Midbrain (tissue), 1 donor: ENCODE data around the gene WDR45B.
"Not testable (repeated sequence)": the region's sequence is repeated elsewhere in the genome, so short reads cannot be mapped to it uniquely, and the experiment has no call there.

Experiments
- DNase-seq: peaks from one replicate; lab custom pipeline; 2025; lab: John Stamatoyannopoulos, UW

The WDR45B gene

GRCh38 chr17:82657926-82658325 is 9.7 kb upstream of the WDR45B start:
- no peak for DNase-seq

DNA sequence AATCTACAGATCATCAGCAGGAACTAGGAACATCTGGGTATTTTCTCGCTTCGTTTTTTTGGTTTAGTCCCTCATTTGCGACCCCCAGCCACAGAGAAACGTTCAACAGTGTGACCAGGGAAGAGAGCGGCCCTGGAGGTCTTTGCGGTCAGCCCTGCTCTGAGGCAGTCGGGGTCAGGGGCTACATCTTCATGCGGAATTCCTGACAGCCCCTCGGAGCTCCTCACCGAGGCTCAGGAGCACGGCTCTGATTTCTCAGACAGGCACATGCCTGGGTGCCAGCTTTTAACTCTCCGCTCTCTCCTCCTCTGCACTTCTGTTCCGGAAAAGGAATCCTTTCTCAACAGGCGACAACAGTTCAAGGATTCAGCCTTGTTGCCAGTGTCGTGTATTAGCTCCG is 8.0 kb upstream of the WDR45B start:
- no peak for DNase-seq

DNA sequence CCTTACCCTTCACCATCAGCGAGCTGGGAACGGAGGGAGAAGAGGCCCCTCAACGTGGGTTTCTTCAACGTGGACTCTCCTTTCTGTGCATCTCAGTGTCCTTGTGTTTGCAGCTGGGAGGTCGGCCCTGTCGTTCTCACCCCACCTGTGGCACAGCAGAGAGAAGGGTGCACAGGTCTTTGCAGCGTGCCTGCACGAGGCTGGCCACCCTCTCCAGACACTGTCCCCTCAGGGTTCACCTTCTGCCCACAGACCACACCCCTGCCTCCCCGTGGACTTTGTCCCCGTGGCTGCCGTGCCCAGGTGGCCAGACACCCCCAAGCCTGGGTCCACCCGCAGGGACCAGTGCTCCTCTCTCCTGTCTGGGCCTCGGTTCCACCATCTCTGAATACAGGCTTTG is 7.3 kb upstream of the WDR45B start:
- no peak for DNase-seq

DNA sequence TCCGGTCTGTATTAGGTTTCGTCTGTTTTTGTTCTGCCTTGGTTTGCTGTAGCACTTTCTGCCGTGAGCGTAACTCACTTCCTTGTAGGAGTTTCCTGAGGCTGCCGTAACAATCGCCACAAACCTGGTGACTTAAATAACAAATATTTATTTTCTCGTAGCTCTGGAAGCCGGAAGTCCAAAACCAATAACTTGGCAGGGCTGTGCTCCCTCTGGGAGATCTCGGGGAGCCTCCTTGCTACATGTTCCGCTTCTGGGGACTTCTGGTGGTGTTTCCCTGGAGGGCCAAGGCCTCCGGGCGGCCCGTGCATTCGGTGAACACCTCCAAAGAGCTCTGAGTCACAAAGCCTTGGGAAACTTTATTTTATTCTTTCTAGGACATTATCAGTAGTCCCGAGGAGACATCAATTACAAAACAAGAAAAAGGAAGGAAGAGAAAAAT is 6.8 kb upstream of the WDR45B start:
- no peak for DNase-seq

- not testable (repeated sequence) for DNase-seq
These were observed 6.4 kb upstream of the WDR45B start for GRCh38 chr17:82654611-82655010.

- DNase-seq: no peak
These were observed 5.6 kb upstream of the WDR45B start for GRCh38 chr17:82653651-82654528.

- DNase-seq: no peak
These were observed 2.5 kb upstream of the WDR45B start for GRCh38 chr17:82650723-82651122.

- DNase-seq: no peak
These were observed 1.4 kb upstream of the WDR45B start for GRCh38 chr17:82649501-82650261.

DNA sequence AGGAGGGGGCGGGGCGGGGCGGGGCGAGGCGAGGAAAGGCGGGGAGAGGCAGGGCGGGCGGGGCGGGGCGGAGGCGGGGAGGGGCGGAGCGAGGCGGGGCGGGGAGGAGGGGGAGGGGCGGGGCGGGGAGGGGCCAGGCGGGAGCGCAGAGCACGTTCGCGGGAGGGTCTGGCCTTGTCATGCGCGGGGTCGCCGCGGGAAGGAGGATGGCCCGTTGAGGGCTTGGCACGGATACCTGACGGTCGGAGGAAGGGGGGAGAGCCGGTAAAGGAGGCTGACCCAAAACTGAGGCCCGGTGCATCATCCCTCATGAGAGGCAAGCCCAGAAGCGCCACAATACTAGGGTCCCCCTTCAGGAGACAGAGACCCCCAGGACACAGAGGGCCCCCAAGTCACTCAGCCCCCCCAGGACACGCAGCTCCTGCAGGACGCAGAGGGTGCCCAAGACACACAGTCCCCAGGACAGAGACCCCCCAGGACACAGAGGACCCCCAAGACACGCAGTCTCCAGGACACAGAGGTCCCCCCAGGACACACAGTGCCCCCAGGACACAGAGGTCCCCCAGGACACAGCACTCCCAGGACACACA is 593 bp upstream of the WDR45B start:
- DNase-seq: no peak

- no peak for DNase-seq
These were observed 565 bp downstream of the WDR45B start for GRCh38 chr17:82647593-82648164.

GRCh38 chr17:82645516-82645915 is 2.7 kb downstream of the WDR45B start:
- DNase-seq: no peak

DNA sequence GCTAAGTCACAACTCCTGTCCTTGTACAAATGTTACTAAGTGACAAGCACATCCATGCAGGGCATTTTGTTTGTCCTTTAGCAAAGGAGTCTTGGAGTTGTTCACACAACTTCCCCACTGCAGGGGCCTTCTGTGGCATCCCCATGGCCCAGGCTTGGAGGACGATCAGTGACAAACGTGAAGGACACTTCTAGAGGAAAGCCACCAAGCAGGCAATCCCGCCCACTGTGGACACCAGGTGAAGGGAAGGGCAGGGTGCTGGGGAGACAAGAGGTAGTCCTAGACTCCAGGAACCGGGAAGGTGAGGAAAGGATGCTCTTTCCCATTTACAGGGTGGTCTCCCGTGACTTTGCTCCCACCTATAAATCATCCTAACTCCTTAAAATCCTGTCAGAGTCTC is 4.1 kb downstream of the WDR45B start:
- DNase-seq: no peak

DNA sequence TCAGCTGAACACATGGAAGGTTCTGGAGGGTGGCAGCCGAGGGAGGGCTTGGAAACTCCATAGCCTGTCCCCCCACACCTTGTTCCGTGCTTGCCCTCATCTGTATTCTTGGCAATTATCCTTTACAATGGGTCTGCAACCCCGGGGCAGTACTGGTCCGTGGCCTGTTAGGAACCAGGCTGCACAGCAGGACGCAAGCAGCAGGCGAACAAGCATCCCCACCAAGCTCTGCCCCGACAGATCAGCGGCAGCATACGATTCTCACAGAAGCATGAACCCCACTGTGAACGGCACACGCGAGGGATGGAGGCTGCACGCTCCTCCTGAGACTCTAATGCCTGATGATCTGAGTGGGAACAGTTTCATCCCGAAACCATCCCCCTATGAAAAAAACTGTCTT is 6.2 kb downstream of the WDR45B start:
- no peak for DNase-seq

- no peak for DNase-seq
These were observed 8.2 kb downstream of the WDR45B start for GRCh38 chr17:82640036-82640435.

GRCh38 chr17:82639628-82640027 is 8.6 kb downstream of the WDR45B start:
- DNase-seq: no peak

GRCh38 chr17:82638183-82638773 is 10.0 kb downstream of the WDR45B start:
- DNase-seq: no peak

GRCh38 chr17:82636626-82637598 is 11.3 kb downstream of the WDR45B start:
- DNase-seq: no peak

DNA sequence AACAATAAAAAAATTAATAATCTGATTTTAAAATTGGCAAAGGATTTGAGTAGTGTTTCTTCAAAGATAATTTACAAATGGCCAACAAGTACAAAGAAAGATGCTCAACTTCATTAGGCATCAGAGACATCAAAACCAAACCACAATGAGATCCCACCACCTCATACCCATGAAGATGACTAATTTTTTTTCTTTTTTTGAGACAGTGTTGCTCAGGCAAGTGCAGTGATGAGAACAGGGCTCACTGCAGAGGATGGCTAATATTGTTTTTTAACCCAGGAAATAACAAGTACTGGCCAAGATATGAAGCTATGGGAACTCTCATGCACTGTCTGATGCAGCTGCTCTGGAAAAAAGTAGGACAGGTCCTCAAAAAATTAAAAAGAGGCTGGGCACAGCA is 14.9 kb downstream of the WDR45B start:
- DNase-seq: no peak

- no peak for DNase-seq
These were observed 15.8 kb downstream of the WDR45B start for GRCh38 chr17:82632451-82632850.

DNA sequence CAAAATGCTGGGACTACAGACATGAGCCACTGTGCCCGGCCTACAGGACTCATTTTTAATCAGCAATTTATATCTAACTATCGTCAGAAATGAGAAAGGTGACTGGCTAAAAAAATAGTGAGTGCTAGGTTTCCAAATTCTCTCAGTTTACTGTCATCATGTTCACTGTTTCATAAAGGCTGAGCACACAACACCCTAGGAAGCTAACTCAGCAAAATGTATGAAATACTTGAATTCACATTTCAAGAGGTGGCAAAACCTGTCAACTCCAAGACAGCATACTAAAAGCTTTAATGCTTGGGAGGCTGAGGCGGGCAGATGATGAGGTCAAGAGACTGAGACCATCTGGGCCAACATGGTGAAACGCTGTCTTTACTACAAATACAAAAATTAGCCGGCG is 16.7 kb downstream of the WDR45B start:
- DNase-seq: no peak

DNA sequence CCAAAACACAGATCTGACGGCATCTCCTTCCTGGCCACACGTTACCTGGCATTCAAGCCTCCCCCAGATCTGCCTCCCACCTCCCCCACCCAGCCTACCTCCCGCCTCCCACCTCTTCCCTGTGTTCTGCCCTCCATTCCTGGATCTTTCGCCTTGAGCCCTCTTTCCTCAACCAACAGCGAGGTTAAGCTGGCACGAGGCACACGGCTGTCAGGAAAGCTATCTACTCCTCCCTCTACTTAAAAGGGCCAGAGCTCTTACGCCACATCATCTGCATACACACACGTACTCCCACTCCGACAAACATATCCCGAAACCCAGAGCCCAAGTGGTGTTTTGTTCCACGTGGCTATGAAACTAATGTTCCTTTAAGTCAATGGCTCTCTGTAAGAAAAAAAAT is 18.0 kb downstream of the WDR45B start:
- DNase-seq: no peak
